Natural killer cell (primary cell): ENCODE results near the gene TUBB2B. TPM values are rescaled to one million over a fixed set of nuclear protein-coding genes. Genes with fewer than 3 reads are reported as not detected.

ENCODE experiments used
- ATAC-seq, 3 donors: fragments of 150-1000 bp in 2 of 3; fragments of 200-7000 bp in 1 of 3; cut with Tn5 transposase; 1 replicate in 1 of 3; 2 replicates in 2 of 3; pipeline ENCODE4 v1.10.0; 2021; ENCODE audit warnings: mild to moderate bottlenecking in 2 of 3, moderate library complexity in 2 of 3
- DNase-seq, 2 donors: peaks; one replicate each; pipeline versions ENCODE4 v3.0.0 to v3.0.0-alpha.2; 2013 to 2021; ENCODE audit warnings: mixed read lengths in 1 of 2
- H3K27ac ChIP-seq: one replicate; pipeline ENCODE4 v1.5.1; 2013; ENCODE audit warnings: mild to moderate bottlenecking, low read length
- H3K27me3 ChIP-seq: one replicate; pipeline ENCODE4 v1.6.1; 2013; ENCODE audit warnings: low read length; ENCODE audit not compliant: control insufficient read depth, insufficient read depth
- H3K36me3 ChIP-seq: one replicate; pipeline ENCODE4 v1.6.1; 2013; ENCODE audit warnings: low read length; ENCODE audit not compliant: control insufficient read depth, insufficient read depth
- H3K4me1 ChIP-seq: one replicate; pipeline ENCODE4 v1.6.1; 2013; ENCODE audit warnings: low read length; ENCODE audit not compliant: control insufficient read depth, insufficient read depth
- H3K4me3 ChIP-seq: one replicate; pipeline ENCODE4 v1.5.1; 2013; ENCODE audit warnings: low read length
- H3K9me3 ChIP-seq: one replicate; pipeline ENCODE4 v1.6.1; 2013; ENCODE audit warnings: low read length; ENCODE audit not compliant: control insufficient read depth, insufficient read depth
- H3K27ac Mint-ChIP-seq, 2 donors: one replicate each; pipeline ENCODE4 v1.8.0; 2022; ENCODE audit warnings: mild to moderate bottlenecking in 2 of 2, mixed read lengths in 2 of 2, moderate library complexity in 1 of 2
- H3K27me3 Mint-ChIP-seq, 2 donors: one replicate each; pipeline ENCODE4 v1.8.0; 2022; ENCODE audit warnings: low read depth in 2 of 2, mixed read lengths in 2 of 2
- H3K36me3 Mint-ChIP-seq: one replicate; pipeline ENCODE4 v1.8.0; 2022; ENCODE audit warnings: mixed read lengths
- H3K4me1 Mint-ChIP-seq, 2 donors: one replicate each; pipeline ENCODE4 v1.8.0; 2022; ENCODE audit warnings: mixed read lengths in 2 of 2
- H3K4me3 Mint-ChIP-seq: one replicate; pipeline ENCODE4 v1.8.0; 2022; ENCODE audit warnings: mild to moderate bottlenecking, moderate library complexity, mixed read lengths
- H3K9me3 Mint-ChIP-seq, 2 donors: one replicate each; pipeline ENCODE4 v1.8.0; 2022; ENCODE audit warnings: mixed read lengths in 2 of 2
- WGBS: methylation state at CpG from one replicate; pipeline ENCODE4 v1.1.7; 2013; ENCODE audit warnings: missing lambda C conversion rate; ENCODE audit not compliant: insufficient coverage; 5-methylcytosine and 5-hydroxymethylcytosine counted together
- intact Hi-C: fragments of 100-400 bp; cut with micrococcal nuclease; formaldehyde crosslinking; loops from one replicate; pipeline ENCODE4 v1.14.2; 2022
- total RNA-seq, 4 donors: library from RNA; stranded (reverse); fragments of 120-200 nt in 1 of 4; gene quantifications; one replicate each; pipeline versions ENCODE4 v1.2.3 to v1.2.4, GENCODE V29; 2013 to 2022
- TF ChIP-seq, protein P1 (sequence below): fragments of 200-600 bp; IDR thresholded peaks from one replicate; pipeline ENCODE4 v1.8.0; 2022; ENCODE audit warnings: antibody characterized with exemption

Gene TUBB2B
- total RNA-seq, 3 donors from 2014 or later (not counting 1 experiment from before 2014, with no cell fraction given) = 0.66 to 0.75 TPM; not detected in 1

DNA sequence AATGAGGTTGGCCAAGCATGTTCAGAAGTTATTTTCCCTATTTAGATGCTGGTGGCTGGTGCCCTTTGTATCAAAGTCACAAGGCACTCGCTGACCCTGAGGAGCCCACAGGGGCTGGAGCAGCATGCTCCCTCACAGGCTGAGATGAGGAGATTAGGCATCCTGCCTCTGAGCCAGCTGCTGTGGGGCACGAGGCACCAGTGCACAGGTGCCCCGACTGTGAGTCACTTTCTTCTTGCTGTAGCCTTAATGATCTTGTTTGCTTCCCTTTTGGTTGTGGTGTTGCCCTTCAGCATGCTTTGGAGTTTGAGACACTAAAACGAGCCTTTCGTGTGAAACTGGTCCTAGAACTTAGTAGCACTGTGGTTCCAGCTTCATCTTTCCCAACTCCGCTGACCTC lies 35.6 kb upstream of the TUBB2B start:
- H3K4me3 Mint-ChIP-seq = no peak overlapping the region

DNA sequence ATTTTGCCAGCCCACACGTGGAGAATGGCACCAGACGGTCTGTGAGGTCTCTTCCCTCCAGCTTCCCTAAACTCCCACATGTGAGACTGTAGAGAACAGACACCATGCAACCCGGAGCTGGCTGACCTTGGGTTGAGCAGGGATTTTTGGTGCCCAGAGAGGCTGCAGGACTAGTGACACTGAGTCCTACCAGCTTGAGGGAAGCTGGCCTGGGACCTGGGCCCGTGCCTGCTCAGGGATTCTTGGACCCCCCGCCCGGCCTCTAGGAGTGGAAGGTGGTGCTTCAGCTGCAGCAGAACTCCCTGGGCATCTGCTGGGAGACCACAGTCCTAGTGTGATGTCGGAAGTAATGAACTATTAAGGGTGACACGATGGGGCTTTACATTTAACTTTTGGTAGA lies 34.5 kb upstream of the TUBB2B start:
- intact Hi-C loops = no loop called here
- Histone ChIP-seq H3K9me3 (no peaks in the 10 kb centered on the region), H3K27ac (no peak overlapping the region), H3K4me1 (peaks cover 31% of the 10 kb centered on the region), H3K36me3 (peaks cover 16% of the 10 kb centered on the region), H3K27me3 (no peaks in the 10 kb centered on the region), H3K4me3 (no peak overlapping the region)
- no peak overlapping the region for H3K27ac Mint-ChIP-seq
- 76% methylated on average over 8 of the region's 8 CpGs for WGBS
- peaks cover 31 to 50% of the 10 kb centered on the region in 2 donors for H3K4me1 Mint-ChIP-seq
- ATAC-seq (no peak), DNase-seq (no peak)
- TF ChIP-seq, protein P1, sequence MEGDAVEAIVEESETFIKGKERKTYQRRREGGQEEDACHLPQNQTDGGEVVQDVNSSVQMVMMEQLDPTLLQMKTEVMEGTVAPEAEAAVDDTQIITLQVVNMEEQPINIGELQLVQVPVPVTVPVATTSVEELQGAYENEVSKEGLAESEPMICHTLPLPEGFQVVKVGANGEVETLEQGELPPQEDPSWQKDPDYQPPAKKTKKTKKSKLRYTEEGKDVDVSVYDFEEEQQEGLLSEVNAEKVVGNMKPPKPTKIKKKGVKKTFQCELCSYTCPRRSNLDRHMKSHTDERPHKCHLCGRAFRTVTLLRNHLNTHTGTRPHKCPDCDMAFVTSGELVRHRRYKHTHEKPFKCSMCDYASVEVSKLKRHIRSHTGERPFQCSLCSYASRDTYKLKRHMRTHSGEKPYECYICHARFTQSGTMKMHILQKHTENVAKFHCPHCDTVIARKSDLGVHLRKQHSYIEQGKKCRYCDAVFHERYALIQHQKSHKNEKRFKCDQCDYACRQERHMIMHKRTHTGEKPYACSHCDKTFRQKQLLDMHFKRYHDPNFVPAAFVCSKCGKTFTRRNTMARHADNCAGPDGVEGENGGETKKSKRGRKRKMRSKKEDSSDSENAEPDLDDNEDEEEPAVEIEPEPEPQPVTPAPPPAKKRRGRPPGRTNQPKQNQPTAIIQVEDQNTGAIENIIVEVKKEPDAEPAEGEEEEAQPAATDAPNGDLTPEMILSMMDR = no peak
- H3K9me3 Mint-ChIP-seq = no peaks in the 10 kb centered on the region
- no peak overlapping the region for H3K4me3 Mint-ChIP-seq
- peaks cover 1% of the 10 kb centered on the region in 2 donors for H3K27me3 Mint-ChIP-seq
- no peaks in the 10 kb centered on the region for H3K36me3 Mint-ChIP-seq

More for the DNA sequence above, 35.6 kb upstream of the TUBB2B start:
- intact Hi-C loops = no loop called here
- Mint-ChIP-seq H3K36me3 (no peaks in the 10 kb centered on the region), H3K4me1 (peaks cover 31 to 53% of the 10 kb centered on the region in 2 donors), H3K27me3 (no peaks in the 10 kb centered on the region), H3K9me3 (no peaks in the 10 kb centered on the region), H3K27ac (no peak overlapping the region)
- Histone ChIP-seq H3K4me3 (no peak overlapping the region), H3K36me3 (peaks cover 16% of the 10 kb centered on the region), H3K27me3 (no peaks in the 10 kb centered on the region), H3K4me1 (peaks cover 30% of the 10 kb centered on the region), H3K27ac (no peak overlapping the region), H3K9me3 (no peaks in the 10 kb centered on the region)
- ATAC-seq (no peak), DNase-seq (no peak)
- TF ChIP-seq, protein P1 = no peak
- 83% methylated on average over 6 of the region's 6 CpGs for WGBS

DNA sequence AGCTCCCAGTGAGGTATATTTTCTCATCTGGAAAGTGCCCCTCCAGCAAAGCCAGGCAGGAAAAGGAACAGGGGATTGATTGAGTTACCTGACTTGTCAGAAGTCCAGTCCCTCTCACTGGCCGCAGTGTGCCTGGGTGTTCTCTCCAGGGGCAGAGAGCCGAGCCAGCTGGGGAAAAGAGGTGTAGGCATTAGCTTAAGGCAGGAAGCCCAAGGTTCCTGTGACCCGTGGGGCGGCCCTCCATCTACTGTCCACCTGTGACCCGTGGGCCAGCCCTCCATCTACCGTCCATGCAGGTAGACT lies 34.0 kb upstream of the TUBB2B start:
- DNase-seq = no peak
- H3K4me1 ChIP-seq = peaks cover 31% of the 10 kb centered on the region
- peaks cover 31 to 49% of the 10 kb centered on the region in 2 donors for H3K4me1 Mint-ChIP-seq
- 65% methylated on average over 6 of the region's 6 CpGs for WGBS
- no peaks in the 10 kb centered on the region for H3K36me3 Mint-ChIP-seq
- no peaks in the 10 kb centered on the region for H3K9me3 ChIP-seq
- no peaks in the 10 kb centered on the region for H3K9me3 Mint-ChIP-seq
- TF ChIP-seq, protein P1 = no peak
- H3K4me3 Mint-ChIP-seq = peak overlapping the region; percentile 68
- peak overlapping the region in 1 of 2 donors; percentile 46 for H3K27ac Mint-ChIP-seq
- no peak overlapping the region for H3K27ac ChIP-seq
- no peak overlapping the region for H3K4me3 ChIP-seq
- no peaks in the 10 kb centered on the region for H3K27me3 ChIP-seq
- no peak for ATAC-seq
- peaks cover 16% of the 10 kb centered on the region for H3K36me3 ChIP-seq
- intact Hi-C loops = no loop called here
- peaks cover 6% of the 10 kb centered on the region in 2 donors for H3K27me3 Mint-ChIP-seq

DNA sequence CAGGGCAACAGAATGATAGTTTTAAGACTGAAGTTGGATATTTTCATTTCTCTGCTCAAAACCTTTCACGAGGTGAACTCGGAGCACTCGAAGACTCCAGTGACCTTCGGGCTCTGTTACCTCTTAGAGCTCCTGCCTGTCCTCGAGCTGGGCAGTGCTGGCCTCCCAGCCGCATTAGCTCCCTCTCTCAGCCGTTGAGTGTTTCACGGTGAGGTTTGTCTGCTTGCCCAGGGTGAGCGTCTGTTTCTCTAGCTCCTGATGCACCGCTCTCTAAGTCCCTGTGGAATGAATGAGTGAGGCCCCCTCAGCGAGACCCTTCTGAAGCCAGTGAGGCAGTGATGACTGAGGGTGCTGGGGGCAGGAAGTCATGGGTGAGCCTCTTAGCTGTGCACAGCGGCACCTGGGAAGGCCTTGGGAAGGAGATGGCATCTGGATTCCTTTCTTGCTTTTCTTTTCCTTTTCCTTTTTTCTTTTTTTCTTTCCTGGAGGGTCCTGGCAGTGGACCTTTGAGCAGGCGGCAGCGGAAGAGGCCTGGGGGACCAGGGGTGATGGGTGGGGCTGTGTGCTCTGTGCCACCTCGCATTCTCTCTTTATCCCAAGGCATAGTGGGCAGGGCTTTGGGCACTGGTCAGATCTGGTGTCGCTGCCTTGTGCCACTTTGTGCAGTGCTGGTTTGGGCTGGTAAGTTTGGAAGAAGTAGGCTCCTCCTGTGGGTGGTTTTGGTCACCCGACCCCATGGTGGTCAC lies 33.5 kb upstream of the TUBB2B start:
- Histone ChIP-seq H3K27ac (no peak overlapping the region), H3K9me3 (no peaks in the 10 kb centered on the region), H3K4me3 (no peak overlapping the region), H3K4me1 (peaks cover 31% of the 10 kb centered on the region), H3K27me3 (no peaks in the 10 kb centered on the region), H3K36me3 (peaks cover 16% of the 10 kb centered on the region)
- H3K4me3 Mint-ChIP-seq = peak overlapping the region; percentile 68
- DNase-seq = no peak
- TF ChIP-seq, protein P1 = no peak
- no peaks in the 10 kb centered on the region for H3K9me3 Mint-ChIP-seq
- intact Hi-C loops = no loop called here
- 89% methylated on average over 17 of the region's 17 CpGs for WGBS
- peak overlapping the region in 1 of 2 donors; percentile 46 for H3K27ac Mint-ChIP-seq
- peaks cover 31 to 45% of the 10 kb centered on the region in 2 donors for H3K4me1 Mint-ChIP-seq
- H3K27me3 Mint-ChIP-seq = peaks cover 6 to 10% of the 10 kb centered on the region in 2 donors
- H3K36me3 Mint-ChIP-seq = no peaks in the 10 kb centered on the region
- ATAC-seq = no peak
